Measurements from ENCODE around the gene LRRC2. TPM values are rescaled to one million over a fixed set of nuclear protein-coding genes. Genes with fewer than 3 reads are reported as not detected.

LRRC2 gene
- total and polyA plus RNA-seq, 9 of the 15 experiments (the other 6 are each of a cell fraction or from before 2014, with no cell fraction given) = 0.01 to 0.04 (median 0.03) TPM; not detected in 5

- BruUV-seq (replicated peaks) = no TSS peak
- POLR2A ChIA-PET = interaction anchor here (0.6 to 1.7 kb wide), 4 partner anchors 9 to 44 kb away, joined by 3 to 5 read pairs (median 4); no protein-coding TSS in a partner anchor
These were observed 33.0 kb downstream of the LRRC2 start for GRCh38 chr3:46533091-46533490.

GRCh38 chr3:46527239-46527638, 38.9 kb downstream of the LRRC2 start:
- Histone ChIP-seq H3K4me3 (no peak overlapping the region), H3K27ac (ENCODE audit: extremely low read depth, low read depth, low read length) (no peak overlapping the region), H3K9me3 (replicated peaks; ENCODE audit: control insufficient read depth, insufficient read depth, low read depth, low read length) (no peaks in the 10 kb centered on the region), H3K9ac (ENCODE audit: insufficient read depth in 1 of 2, low read depth in 2 of 2, low read length in 2 of 2) (no peak overlapping the region), H3K4me1 (replicated peaks in 1 of 2; ENCODE audit: control insufficient read depth in 2 of 2, insufficient read depth in 2 of 2, low read length in 2 of 2) (peaks cover 5 to 8% of the 10 kb centered on the region in 2 experiments; a peak in 3 of 5 replicates), H4K20me1 (replicated peaks; ENCODE audit: control insufficient read depth, insufficient read depth, low read length) (no peaks in the 10 kb centered on the region), H3K79me2 (ENCODE audit: control insufficient read depth, insufficient read depth, low read length) (no peaks in the 10 kb centered on the region), H3K4me2 (ENCODE audit: insufficient read depth, low read length) (no peak overlapping the region), H3K27me3 (ENCODE audit: control insufficient read depth in 2 of 2, insufficient read depth in 2 of 2, low read length in 2 of 2) (no peaks in the 10 kb centered on the region), H3K36me3 (ENCODE audit: control insufficient read depth, insufficient read depth, low read length) (no peaks in the 10 kb centered on the region), H2AFZ (ENCODE audit: low read depth, low read length) (peak overlapping the region; percentile 28; the same call in 1 of the 2 replicates), H3K9me1 (ENCODE audit: control insufficient read depth, insufficient read depth, low read length) (no peaks in the 10 kb centered on the region)
- ChIA-PET POLR2A (interaction anchor here (0.7 to 1.6 kb wide), 5 partner anchors 12 to 22 kb away, joined by 3 to 6 read pairs (median 4); no protein-coding TSS in a partner anchor), CTCF (ENCODE audit: low intra/inter-chr PET ratio) (no interaction called here)
- DNase-seq (ENCODE audit: extremely low read depth in 1 of 4, low spot score in 3 of 4) (no peak), FAIRE-seq (no peak), ATAC-seq (no peak)
- no TSS peak for BruUV-seq (replicated peaks)
- intact Hi-C loops (cut with micrococcal nuclease) = no loop called here
- in situ Hi-C loops (cut with MboI) = no loop called here
- WGBS (ENCODE audit: insufficient coverage, low coverage, missing lambda C conversion rate) = 25% methylated on average over 4 of the region's 5 CpGs
- TF ChIP-seq RBM25 (IDR thresholded peaks at IDR 0.05; ENCODE audit: low read depth, low read length, severe bottlenecking) (no peak), SRSF3 (IDR thresholded peaks at IDR 0.05; ENCODE audit: insufficient read depth, low read length) (no peak), PYGO2 (tag; IDR thresholded peaks at IDR 0.05) (no peak), NFE2L1 (tag; IDR thresholded peaks at IDR 0.05; ENCODE audit: borderline replicate concordance, low read depth) (no peak), ATF3 (IDR thresholded peaks at IDR 0.05) (no peak), ATF3 (CRISPR knock-in tag; conservative IDR thresholded peaks at IDR 0.05) (no peak), ID3 (CRISPR knock-in tag; IDR thresholded peaks at IDR 0.05) (no peak), ID3 (tag; IDR thresholded peaks at IDR 0.05) (no peak), GTF2A2 (tag; IDR thresholded peaks at IDR 0.05) (no peak), ZNF12 (CRISPR knock-in tag; IDR thresholded peaks at IDR 0.05) (no peak), SAP30 (IDR thresholded peaks at IDR 0.05; ENCODE audit: borderline replicate concordance, insufficient read depth, low read depth, low read length, poor library complexity, severe bottlenecking) (no peak), E2F3 (CRISPR knock-in tag; IDR thresholded peaks at IDR 0.05) (no peak), EZH2 (IDR thresholded peaks at IDR 0.05; ENCODE audit: borderline replicate concordance, low read depth, low read length) (no peak), TGIF2 (CRISPR knock-in tag; IDR thresholded peaks at IDR 0.05) (no peak), ZNF408 (CRISPR knock-in tag; IDR thresholded peaks at IDR 0.05; ENCODE audit: low read depth) (no peak)

More at GRCh38 chr3:46533091-46533490, 33.0 kb downstream of the LRRC2 start:
- ATAC-seq (no peak), DNase-seq (ENCODE audit: extremely low read depth in 1 of 4, low spot score in 3 of 4) (no peak), FAIRE-seq (no peak)
- intact Hi-C loops (cut with micrococcal nuclease) = no loop called here
- Histone ChIP-seq H3K4me3 (no peak overlapping the region), H3K27me3 (ENCODE audit: control insufficient read depth in 2 of 2, insufficient read depth in 2 of 2, low read length in 2 of 2) (no peaks in the 10 kb centered on the region; a peak in 1 of 5 replicates), H3K4me2 (ENCODE audit: insufficient read depth, low read length) (no peak overlapping the region), H3K9me1 (ENCODE audit: control insufficient read depth, insufficient read depth, low read length) (no peaks in the 10 kb centered on the region), H3K79me2 (ENCODE audit: control insufficient read depth, insufficient read depth, low read length) (no peaks in the 10 kb centered on the region), H3K4me1 (replicated peaks in 1 of 2; ENCODE audit: control insufficient read depth in 2 of 2, insufficient read depth in 2 of 2, low read length in 2 of 2) (peaks cover 0 to 2% of the 10 kb centered on the region in 2 experiments; a peak in 2 of 5 replicates), H2AFZ (ENCODE audit: low read depth, low read length) (no peak overlapping the region), H3K36me3 (ENCODE audit: control insufficient read depth, insufficient read depth, low read length) (no peaks in the 10 kb centered on the region), H4K20me1 (replicated peaks; ENCODE audit: control insufficient read depth, insufficient read depth, low read length) (no peaks in the 10 kb centered on the region), H3K9ac (ENCODE audit: insufficient read depth in 1 of 2, low read depth in 2 of 2, low read length in 2 of 2) (no peak overlapping the region), H3K9me3 (replicated peaks; ENCODE audit: control insufficient read depth, insufficient read depth, low read depth, low read length) (no peaks in the 10 kb centered on the region), H3K27ac (ENCODE audit: extremely low read depth, low read depth, low read length) (no peak overlapping the region)
- CTCF ChIA-PET (ENCODE audit: low intra/inter-chr PET ratio) = no interaction called here
- 6% methylated on average over 3 of the region's 3 CpGs for WGBS (ENCODE audit: insufficient coverage, low coverage, missing lambda C conversion rate)
- 0 out of 2 replicates have a peak, but pooled peaks have one; percentile 25 for TF ChIP-seq ADNP (tag; IDR thresholded peaks at IDR 0.05)
- no peak for TF ChIP-seq ZNF143 (CRISPR knock-in tag; IDR thresholded peaks at IDR 0.05)
- in situ Hi-C loops (cut with MboI) = no loop called here
